Mucosa of rectum (tissue), 2 donors: Measurements from ENCODE around the gene EIPR1.
"Not testable (repeated sequence)": the region's sequence is repeated elsewhere in the genome, so short reads cannot be mapped to it uniquely, and the experiment has no call there.

Source experiments
- H3K27ac ChIP-seq, 2 donors: one replicate each; pipeline ENCODE4 v1.7.0; 2013; ENCODE audit warnings: inconsistent platforms in 2 of 2, low read depth in 2 of 2, low read length in 2 of 2
- H3K27me3 ChIP-seq, 2 donors: one replicate each; pipeline ENCODE4 v1.7.0; 2013; ENCODE audit warnings: low read length in 2 of 2; ENCODE audit not compliant: control insufficient read depth in 2 of 2, insufficient read depth in 2 of 2
- H3K36me3 ChIP-seq, 2 donors: one replicate each; pipeline ENCODE4 v1.7.0; 2013; ENCODE audit warnings: low read length in 2 of 2; ENCODE audit not compliant: control insufficient read depth in 2 of 2, insufficient read depth in 2 of 2
- H3K4me1 ChIP-seq, 2 donors: one replicate each; pipeline ENCODE4 v1.7.0; 2013; ENCODE audit warnings: low read length in 2 of 2, mild to moderate bottlenecking in 1 of 2; ENCODE audit not compliant: control insufficient read depth in 2 of 2, insufficient read depth in 2 of 2
- H3K4me3 ChIP-seq, 2 donors: one replicate each; pipeline ENCODE4 v1.7.0; 2013; ENCODE audit warnings: low read length in 2 of 2
- H3K9ac ChIP-seq, 2 donors: one replicate each; pipeline ENCODE4 v1.7.0; 2013; ENCODE audit warnings: low read length in 2 of 2, low read depth in 1 of 2, mild to moderate bottlenecking in 1 of 2
- H3K9me3 ChIP-seq, 2 donors: one replicate each; pipeline ENCODE4 v1.7.0; 2013; ENCODE audit warnings: low read length in 2 of 2; ENCODE audit not compliant: control insufficient read depth in 2 of 2
- donor health status: healthy.
- donor health status: Normal muscosa, but diverticular disease.

Gene EIPR1

GRCh38 chr2:3208179-3208578 is 169.4 kb downstream of the EIPR1 start:
- Histone ChIP-seq H3K4me1 (no peaks in the 10 kb centered on the region), H3K27ac (no peak overlapping the region), H3K9me3 (no peaks in the 10 kb centered on the region), H3K9ac (no peak overlapping the region), H3K4me3 (no peak overlapping the region), H3K27me3 (no peaks in the 10 kb centered on the region), H3K36me3 (no peaks in the 10 kb centered on the region)

GRCh38 chr2:3207091-3207491 is 170.5 kb downstream of the EIPR1 start:
- Histone ChIP-seq H3K27ac (no peak overlapping the region), H3K9ac (no peak overlapping the region), H3K27me3 (no peaks in the 10 kb centered on the region), H3K4me1 (no peaks in the 10 kb centered on the region), H3K9me3 (no peaks in the 10 kb centered on the region), H3K4me3 (no peak overlapping the region), H3K36me3 (no peaks in the 10 kb centered on the region)

- Histone ChIP-seq H3K9me3 (no peaks in the 10 kb centered on the region), H3K27me3 (no peaks in the 10 kb centered on the region), H3K36me3 (no peaks in the 10 kb centered on the region), H3K9ac (no peak overlapping the region), H3K4me1 (no peaks in the 10 kb centered on the region), H3K27ac (no peak overlapping the region), H3K4me3 (no peak overlapping the region)
Measured at GRCh38 chr2:3205845-3206244, 171.8 kb downstream of the EIPR1 start.

DNA sequence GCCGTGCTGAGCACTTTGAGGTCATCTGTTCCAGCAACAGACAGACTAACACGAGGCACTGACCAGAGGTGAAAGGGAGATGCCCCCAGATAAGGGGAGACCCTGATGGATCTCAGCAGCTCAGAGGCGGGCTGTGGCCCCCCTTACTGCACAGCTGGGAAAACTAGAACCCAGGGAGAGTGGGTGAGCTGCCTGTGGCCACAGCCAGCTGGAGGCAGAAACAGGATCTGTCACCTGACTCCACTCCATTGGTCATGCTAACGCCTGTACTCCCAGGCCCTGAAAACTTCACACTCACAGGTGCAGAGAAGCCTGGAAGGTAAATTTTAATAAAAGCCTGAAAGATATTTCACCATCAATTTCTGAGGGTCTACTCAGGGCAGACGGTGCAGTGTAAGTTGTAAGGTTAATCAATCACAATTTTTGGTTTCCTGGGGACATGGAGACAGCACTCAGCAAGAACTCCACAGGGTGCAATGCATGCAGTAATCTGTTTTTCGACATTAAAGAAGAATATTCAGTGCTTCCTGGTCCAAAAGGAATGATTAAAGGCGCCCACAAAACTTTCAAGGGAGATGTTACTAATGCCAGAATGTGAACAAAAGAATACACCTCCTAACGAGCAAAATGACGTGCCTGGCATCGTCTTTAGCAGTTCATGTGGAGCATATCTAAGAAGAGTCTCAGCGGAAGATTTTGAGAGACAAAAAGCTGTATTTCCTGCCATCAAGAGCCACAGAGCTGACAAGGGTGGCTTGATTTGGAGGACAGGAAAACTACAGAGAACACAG is 173.4 kb downstream of the EIPR1 start:
- Histone ChIP-seq H3K36me3 (no peaks in the 10 kb centered on the region), H3K27ac (no peak overlapping the region), H3K4me3 (no peak overlapping the region), H3K9me3 (no peaks in the 10 kb centered on the region), H3K27me3 (no peaks in the 10 kb centered on the region), H3K9ac (no peak overlapping the region), H3K4me1 (no peaks in the 10 kb centered on the region)

GRCh38 chr2:3203497-3204019 is 174.1 kb downstream of the EIPR1 start:
- Histone ChIP-seq H3K9ac (no peak overlapping the region), H3K4me3 (no peak overlapping the region), H3K27me3 (no peaks in the 10 kb centered on the region), H3K36me3 (no peaks in the 10 kb centered on the region), H3K27ac (no peak overlapping the region), H3K4me1 (no peaks in the 10 kb centered on the region), H3K9me3 (no peaks in the 10 kb centered on the region)

DNA sequence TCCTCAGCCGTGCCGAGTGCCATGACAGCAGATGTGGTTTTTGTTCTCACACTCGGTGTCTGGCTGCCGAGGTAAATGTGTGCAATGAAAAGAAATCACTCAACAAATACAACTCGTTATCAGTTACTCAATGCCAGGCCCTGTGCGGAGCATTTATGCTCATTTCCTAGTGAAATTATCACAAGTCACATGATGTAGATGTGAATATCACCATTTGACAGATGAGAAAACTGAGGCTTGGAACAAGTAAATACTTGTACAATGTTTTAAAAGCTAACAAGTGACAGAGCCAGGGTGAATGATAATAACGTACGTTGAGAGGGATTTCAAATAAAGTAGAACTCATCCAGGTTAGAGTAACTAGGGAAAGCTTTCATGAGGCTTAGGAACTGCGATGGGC is 174.7 kb downstream of the EIPR1 start:
- Histone ChIP-seq H3K27me3 (no peaks in the 10 kb centered on the region), H3K27ac (no peak overlapping the region), H3K9me3 (no peaks in the 10 kb centered on the region), H3K9ac (no peak overlapping the region), H3K36me3 (no peaks in the 10 kb centered on the region), H3K4me3 (no peak overlapping the region), H3K4me1 (no peaks in the 10 kb centered on the region)

GRCh38 chr2:3201281-3201680 is 176.3 kb downstream of the EIPR1 start:
- Histone ChIP-seq H3K36me3 (peaks cover 3 to 5% of the 10 kb centered on the region in 2 donors), H3K27ac (no peak overlapping the region), H3K27me3 (no peaks in the 10 kb centered on the region), H3K9ac (no peak overlapping the region), H3K4me3 (no peak overlapping the region), H3K4me1 (no peaks in the 10 kb centered on the region), H3K9me3 (no peaks in the 10 kb centered on the region)

GRCh38 chr2:3200420-3200939 is 177.1 kb downstream of the EIPR1 start:
- Histone ChIP-seq H3K9ac (no peak overlapping the region), H3K4me3 (no peak overlapping the region), H3K27me3 (no peaks in the 10 kb centered on the region), H3K4me1 (no peaks in the 10 kb centered on the region), H3K27ac (no peak overlapping the region), H3K9me3 (no peaks in the 10 kb centered on the region), H3K36me3 (peaks cover 3 to 10% of the 10 kb centered on the region in 2 donors)

- H3K9me3 ChIP-seq: no peaks in the 10 kb centered on the region
- no peaks in the 10 kb centered on the region for H3K4me1 ChIP-seq
- no peak overlapping the region for H3K27ac ChIP-seq
- no peak overlapping the region for H3K9ac ChIP-seq
- H3K36me3 ChIP-seq: peaks cover 3 to 15% of the 10 kb centered on the region in 2 donors
- no peaks in the 10 kb centered on the region for H3K27me3 ChIP-seq
- H3K4me3 ChIP-seq: no peak overlapping the region
Measured at GRCh38 chr2:3199627-3200345, 177.8 kb downstream of the EIPR1 start.

GRCh38 chr2:3198671-3199192 is 178.9 kb downstream of the EIPR1 start:
- H3K4me3 ChIP-seq, H3K9me3 ChIP-seq, H3K9ac ChIP-seq, H3K27me3 ChIP-seq, H3K27ac ChIP-seq, H3K4me1 ChIP-seq: not testable (repeated sequence)
- peaks cover 3 to 23% of the 10 kb centered on the region in 2 donors for H3K36me3 ChIP-seq
